HG02623 (cell line): ENCODE measurements around the gene CXCL5.
"Not testable (repeated sequence)": the region's sequence is repeated elsewhere in the genome, so short reads cannot be mapped to it uniquely, and the experiment has no call there.

Experiments used
- ATAC-seq: cut with Tn5 transposase; IDR thresholded peaks from one replicate; pipeline ENCODE4 v1.9.1; 2021; ENCODE audit warnings: moderate library complexity; ENCODE audit not compliant: unreplicated experiment

The CXCL5 gene

GRCh38 chr4:74015126-74015780 lies 16.8 kb upstream of the CXCL5 start:
- no peak for ATAC-seq

- no peak for ATAC-seq
Measured at GRCh38 chr4:74014332-74014731, 15.9 kb upstream of the CXCL5 start.

DNA sequence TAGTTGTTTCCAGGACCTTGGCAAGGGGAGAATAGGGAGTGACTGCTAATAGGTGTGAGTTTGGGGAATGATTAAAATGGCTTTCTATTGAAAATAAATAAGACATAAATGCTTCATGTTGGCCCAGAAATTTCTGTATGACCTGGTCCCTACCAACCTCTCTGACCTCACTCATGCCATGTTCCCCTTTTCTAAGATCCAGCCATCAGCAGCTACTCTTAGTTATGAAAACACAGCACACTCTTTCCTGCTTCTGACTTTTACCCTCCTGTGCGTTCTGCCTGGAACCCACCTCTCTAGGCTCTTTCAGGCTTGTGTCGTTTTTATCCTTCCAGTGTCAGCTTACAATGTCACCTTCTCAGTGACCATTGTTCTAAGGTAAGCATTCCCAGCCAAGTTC lies 14.8 kb upstream of the CXCL5 start:
- no peak for ATAC-seq

DNA sequence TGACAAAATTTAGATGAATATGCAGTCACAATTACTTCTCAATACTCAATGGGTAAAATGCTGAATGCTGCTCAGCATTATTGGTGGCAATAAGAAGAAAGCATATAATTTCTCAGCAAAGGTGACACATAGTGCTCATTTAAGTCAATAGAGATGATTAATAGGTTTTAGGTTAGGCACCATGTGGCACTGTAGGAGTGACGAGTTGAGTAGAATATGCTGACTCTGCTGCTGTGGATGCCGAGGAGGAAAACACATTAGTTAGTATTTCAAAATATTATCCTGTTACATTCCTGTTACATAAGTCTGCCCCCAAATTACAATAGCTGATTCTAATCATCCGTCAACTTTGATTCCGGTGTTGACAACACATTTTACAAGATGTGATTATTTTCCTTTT lies 13.7 kb upstream of the CXCL5 start:
- ATAC-seq, result no peak

DNA sequence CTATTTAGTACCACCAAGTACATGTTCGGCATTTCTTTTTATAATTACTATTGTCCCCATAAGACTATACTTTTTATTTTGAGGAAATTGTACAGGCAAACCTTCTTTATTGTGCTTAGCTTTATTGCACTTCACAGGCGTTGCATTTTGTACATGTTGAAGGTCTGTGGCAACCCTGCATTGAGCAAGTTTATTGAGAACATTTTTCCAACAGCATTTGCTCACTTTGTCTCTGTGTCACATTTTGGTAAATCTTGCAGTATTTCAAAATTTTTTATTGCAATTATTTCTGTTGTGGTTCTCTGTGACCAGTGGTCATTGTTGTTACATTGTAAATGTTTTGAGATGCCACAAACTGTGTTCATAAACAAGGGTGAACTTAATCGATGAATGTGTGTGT lies 10.8 kb upstream of the CXCL5 start:
- no peak for ATAC-seq

DNA sequence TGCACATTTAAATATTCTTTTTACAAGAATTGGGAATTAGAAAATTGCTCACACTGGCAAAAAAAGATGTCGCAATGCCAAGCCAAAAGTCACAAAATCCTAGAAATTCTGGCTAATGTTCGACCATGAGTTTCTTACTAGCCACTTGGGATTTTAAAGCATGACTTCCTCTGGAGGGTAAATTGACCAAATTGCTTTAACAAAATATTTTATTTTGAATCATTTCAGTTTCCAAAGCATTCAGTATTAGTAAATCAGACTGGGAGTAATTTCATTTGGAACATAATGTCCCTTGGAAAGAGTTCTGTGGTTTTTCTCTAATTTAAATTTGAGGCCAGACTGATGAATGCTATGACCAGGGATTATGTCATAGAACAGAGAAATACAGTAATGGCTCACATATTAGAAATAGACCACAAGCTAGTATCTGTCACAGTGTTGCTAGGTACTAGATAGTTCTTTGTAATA lies 7.6 kb upstream of the CXCL5 start:
- ATAC-seq, result no peak

- no peak for ATAC-seq
Measured at GRCh38 chr4:74005528-74005927, 7.1 kb upstream of the CXCL5 start.

DNA sequence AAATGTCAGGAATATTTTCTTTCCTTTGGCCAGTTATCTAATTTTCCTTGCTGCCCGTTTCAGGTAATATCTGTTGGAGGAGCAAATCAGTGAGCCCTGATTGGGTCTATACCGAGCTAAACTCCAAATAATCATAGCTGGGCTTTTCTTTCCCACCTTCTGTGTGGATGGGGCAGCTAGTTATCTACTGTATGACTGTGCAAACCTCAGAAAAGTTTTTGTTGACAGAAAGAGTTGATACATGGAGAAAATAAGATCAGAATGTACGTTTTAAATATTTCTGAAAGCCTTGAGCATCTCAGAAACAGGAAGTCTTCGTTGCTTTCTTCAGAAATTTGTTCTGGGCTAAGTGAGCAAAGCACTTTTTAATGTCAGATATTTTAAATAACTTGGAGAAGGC lies 6.2 kb upstream of the CXCL5 start:
- no peak for ATAC-seq

DNA sequence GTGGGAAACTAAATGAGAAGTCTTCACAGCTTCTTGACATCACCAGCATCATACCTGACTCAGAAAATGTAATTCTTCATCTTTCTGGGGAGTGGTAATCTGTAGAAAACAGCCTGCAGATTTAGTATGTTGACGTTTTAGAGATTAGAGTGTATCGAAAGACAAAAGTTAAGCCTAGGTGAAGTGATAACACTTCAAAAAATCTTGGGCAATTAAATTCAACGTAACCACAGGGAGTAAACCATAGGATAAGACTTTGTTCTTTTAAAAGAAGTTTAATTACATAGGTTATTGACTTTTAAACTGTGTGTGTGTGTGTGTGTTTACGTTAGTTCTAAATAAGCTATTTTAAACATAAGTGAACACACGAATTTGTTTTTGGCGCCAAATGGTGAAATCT lies 1.8 kb upstream of the CXCL5 start:
- ATAC-seq, result no peak

GRCh38 chr4:73992050-73992449 lies 6.4 kb downstream of the CXCL5 start:
- no peak for ATAC-seq

DNA sequence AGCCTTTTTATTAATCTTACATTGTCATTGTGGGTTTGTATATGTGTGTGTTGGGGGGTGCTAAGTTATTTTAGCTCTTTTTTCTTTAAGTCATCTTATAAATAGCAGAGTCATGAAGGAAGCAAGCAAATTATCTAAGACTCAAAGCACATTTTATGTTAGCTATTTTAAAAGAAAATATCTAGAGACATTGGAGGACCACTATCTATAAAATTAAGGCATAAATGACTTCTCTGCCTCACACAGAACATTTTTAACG lies 6.8 kb downstream of the CXCL5 start:
- ATAC-seq, result no peak

GRCh38 chr4:73990988-73991741 lies 7.3 kb downstream of the CXCL5 start:
- ATAC-seq, result no peak

DNA sequence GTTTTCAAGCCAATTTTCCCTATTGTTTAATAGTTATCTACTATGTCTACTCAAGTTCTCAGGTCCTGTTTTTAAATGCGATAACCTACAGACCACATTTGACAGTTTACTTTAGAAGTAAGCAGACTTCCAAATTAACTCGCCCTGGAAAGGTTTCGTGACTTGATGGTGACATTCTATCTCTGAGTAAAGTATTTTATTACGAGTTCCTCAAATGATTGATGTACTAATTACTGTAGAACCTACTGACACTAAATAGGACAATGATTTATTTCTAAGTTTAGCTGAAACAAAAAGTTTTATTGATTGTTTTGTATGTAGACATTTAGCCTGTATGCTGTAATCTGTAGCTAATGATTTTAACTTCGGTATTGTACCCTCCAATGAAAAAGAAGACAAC lies 8.5 kb downstream of the CXCL5 start:
- no peak for ATAC-seq

DNA sequence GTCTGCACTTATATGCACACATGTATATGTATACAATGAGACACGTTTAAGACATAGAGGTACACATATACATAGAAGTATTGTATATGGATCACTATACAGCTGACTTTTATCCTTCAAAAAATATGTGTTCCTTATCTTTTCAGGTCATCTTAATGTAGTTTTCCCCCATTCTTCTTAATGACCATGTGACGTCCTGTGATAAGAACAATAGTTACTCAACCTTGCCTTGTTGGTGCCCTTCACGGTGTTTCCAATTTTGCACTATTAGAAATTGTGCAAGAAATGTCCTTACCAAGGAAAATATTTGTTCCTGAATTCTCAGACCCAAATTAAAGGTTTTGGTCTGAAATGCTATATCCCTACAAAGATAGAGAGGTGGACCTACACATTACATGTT lies 9.4 kb downstream of the CXCL5 start:
- ATAC-seq, result no peak

DNA sequence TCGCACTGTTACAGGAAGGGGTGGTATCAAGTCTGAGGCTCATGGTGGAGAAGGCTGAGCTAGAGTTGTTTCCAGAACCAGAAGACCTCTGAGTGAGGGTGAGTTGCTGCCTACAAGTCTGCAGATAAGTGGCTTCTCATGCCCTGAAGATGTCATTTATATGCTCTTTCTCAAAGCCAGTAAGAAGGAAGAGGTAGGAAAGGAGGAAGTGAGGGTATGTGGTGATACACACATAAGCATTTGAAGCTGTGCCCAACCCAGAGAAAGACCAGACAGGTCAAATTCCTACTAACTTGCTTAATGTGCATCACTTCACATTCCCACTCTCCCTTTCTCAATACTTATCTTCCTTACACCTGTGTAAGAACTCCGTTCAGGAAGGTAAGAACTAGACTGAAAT lies 10.4 kb downstream of the CXCL5 start, which contains the start of gene PPBP:
Gene PPBP (minus strand): TSS at position 130 of the 400 bp plus-strand sequence. CDS start 87 bp downstream, at position 43.
- ATAC-seq, result no peak

- ATAC-seq, result no peak
Measured at GRCh38 chr4:73985528-73985852, 13.0 kb downstream of the CXCL5 start.

- no peak for ATAC-seq
Measured at GRCh38 chr4:73984736-73985527, 13.5 kb downstream of the CXCL5 start.

DNA sequence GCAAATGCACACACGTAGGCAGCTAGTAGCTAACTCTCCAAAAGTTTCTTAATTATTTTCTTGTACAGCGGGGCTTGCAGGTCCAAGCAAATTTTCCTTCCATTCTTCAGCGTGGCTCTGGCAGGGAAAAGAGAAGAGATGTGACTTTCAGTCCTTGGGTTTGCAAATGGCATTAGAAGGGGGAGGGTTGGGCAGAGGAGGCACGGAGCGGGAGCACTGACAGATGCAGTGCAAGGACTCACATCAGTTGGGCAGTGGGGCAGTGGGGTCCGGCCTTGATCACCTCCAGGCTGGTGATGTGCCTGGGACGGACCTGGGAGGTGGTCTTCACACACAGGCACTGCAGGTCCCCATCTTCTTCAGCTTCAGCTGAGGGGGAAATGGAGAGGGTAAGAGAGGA lies 17.3 kb downstream of the CXCL5 start:
- ATAC-seq, result not testable (repeated sequence)

DNA sequence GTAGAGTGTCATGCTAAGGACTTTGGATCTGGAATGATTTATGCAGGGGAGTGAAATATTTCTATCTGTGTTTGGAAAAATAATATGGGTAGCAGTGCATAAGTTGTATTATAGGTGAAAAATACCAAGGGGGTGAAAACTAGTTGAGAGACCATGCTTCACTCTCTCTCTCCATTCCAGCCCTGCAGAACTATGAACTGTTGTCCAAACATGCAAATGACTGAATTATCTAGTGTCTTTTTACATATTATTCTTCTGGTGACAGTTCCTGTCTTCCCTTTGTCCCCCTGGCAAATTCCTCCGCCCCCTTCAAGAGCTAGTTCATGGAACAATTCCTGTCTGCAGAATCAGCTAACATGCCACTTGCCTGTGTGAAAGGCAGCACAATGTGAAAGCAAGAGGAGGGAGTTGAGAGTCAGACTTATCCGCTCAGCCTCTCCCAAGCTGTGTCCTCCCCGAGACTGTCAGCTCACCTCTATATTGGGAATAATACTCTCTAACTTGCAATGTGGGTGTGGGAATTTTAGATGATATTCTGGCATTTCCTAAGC lies 19.0 kb downstream of the CXCL5 start:
- ATAC-seq, result no peak

DNA sequence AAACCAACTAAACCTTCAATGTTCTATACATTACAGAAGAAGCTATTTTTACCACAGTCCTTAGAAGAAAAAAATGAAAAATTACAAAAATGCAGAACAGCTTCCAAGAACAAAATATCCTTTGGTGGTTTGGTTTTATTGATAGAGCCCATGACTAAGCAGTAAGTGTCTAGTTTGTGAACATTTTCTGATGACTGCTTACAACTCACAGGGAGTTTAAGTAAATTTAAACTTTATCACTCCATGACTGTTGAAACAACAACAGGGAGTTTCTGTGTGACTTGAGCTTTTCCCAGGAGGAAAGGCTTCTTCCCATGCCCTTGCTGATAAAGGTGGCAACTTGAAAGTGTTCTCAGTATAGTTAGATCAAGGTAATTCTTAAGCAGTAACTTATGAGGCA lies 19.6 kb downstream of the CXCL5 start:
- no peak for ATAC-seq

- ATAC-seq, result no peak
Measured at GRCh38 chr4:73976716-73977115, 21.8 kb downstream of the CXCL5 start.

GRCh38 chr4:73976217-73976616 lies 22.3 kb downstream of the CXCL5 start:
- no peak for ATAC-seq
